C4-2B (cell line): ENCODE results near the gene KCNN4.

Experiments
- ZFX ChIP-seq: fragments of 450-650 bp; IDR thresholded peaks from 2 replicates; pipeline ENCODE4 v1.6.1; 2017
- TF ChIP-seq, protein P1 (sequence below): fragments of 450-650 bp; conservative IDR thresholded peaks from 2 replicates; pipeline ENCODE4 v1.5.1; 2017; ENCODE audit warnings: mild to moderate bottlenecking

DNA sequence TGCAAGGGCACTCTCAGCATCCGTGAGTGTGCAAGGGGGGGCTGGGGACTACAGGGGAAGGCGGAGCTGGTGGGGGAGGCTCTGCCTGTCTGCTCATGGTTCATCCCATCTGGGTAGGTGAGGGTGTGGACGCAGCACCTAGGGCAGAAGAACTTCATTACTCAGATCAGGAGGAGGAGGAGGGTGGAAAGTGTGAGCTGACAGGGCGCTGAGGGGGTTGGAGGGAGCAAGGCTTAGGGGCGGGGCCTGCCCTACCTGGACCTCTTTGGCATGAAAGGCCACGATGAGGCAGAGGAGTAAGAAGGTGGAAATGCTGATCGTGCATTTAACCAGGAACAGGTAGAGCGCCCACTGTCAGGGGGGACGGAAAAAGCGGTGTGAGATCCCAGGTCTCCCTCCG is 4.5 kb downstream of the KCNN4 start:
- TF ChIP-seq, protein P1, sequence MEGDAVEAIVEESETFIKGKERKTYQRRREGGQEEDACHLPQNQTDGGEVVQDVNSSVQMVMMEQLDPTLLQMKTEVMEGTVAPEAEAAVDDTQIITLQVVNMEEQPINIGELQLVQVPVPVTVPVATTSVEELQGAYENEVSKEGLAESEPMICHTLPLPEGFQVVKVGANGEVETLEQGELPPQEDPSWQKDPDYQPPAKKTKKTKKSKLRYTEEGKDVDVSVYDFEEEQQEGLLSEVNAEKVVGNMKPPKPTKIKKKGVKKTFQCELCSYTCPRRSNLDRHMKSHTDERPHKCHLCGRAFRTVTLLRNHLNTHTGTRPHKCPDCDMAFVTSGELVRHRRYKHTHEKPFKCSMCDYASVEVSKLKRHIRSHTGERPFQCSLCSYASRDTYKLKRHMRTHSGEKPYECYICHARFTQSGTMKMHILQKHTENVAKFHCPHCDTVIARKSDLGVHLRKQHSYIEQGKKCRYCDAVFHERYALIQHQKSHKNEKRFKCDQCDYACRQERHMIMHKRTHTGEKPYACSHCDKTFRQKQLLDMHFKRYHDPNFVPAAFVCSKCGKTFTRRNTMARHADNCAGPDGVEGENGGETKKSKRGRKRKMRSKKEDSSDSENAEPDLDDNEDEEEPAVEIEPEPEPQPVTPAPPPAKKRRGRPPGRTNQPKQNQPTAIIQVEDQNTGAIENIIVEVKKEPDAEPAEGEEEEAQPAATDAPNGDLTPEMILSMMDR = no peak
- no peak for TF ChIP-seq ZFX
